GM12878 (cell line): ENCODE data around the gene PDCD6IP.

Source experiments
- CBX5 ChIP-seq: sonication (generic); IDR thresholded peaks from 2 replicates; pipeline ENCODE4 v1.6.1; 2016; ENCODE audit warnings: low read depth, moderate library complexity, mild to moderate bottlenecking, inconsistent platforms
- MTA2 ChIP-seq: fragments of 450-650 bp; IDR thresholded peaks from 2 replicates; pipeline ENCODE4 v1.6.1; 2016; ENCODE audit warnings: low read depth, mild to moderate bottlenecking, moderate library complexity
- PAX8 ChIP-seq: fragments of 450-650 bp; IDR thresholded peaks from 2 replicates; pipeline ENCODE4 v1.6.1; 2017; ENCODE audit warnings: mild to moderate bottlenecking, moderate library complexity
- SPI1 ChIP-seq: IDR thresholded peaks from 2 replicates; pipeline ENCODE4 v1.6.1; 2011; ENCODE audit warnings: low read depth, mild to moderate bottlenecking, low read length, moderate library complexity, borderline replicate concordance; ENCODE audit not compliant: insufficient read depth
- TF ChIP-seq, protein P1 (sequence below), 3 experiments: IDR thresholded peaks in 2 of 3; conservative IDR thresholded peaks in 1 of 3; 2 replicates each; pipeline ENCODE4 v1.5.1; 2011; ENCODE audit warnings: low read depth in 3 of 3, low read length in 3 of 3, mild to moderate bottlenecking in 3 of 3, control low read depth in 2 of 3, moderate library complexity in 2 of 3, inconsistent platforms in 1 of 3, mixed read lengths in 1 of 3; ENCODE audit not compliant: control insufficient read depth in 2 of 3, insufficient read depth in 1 of 3; ENCODE audit errors: extremely low read depth in 1 of 3
- TF ChIP-seq, protein P2 (sequence below): fragments of 450-650 bp; IDR thresholded peaks from 2 replicates; pipeline ENCODE4 v1.6.1; 2018; ENCODE audit warnings: mild to moderate bottlenecking, low read depth, moderate library complexity; ENCODE audit not compliant: partially characterized antibody

DNA sequence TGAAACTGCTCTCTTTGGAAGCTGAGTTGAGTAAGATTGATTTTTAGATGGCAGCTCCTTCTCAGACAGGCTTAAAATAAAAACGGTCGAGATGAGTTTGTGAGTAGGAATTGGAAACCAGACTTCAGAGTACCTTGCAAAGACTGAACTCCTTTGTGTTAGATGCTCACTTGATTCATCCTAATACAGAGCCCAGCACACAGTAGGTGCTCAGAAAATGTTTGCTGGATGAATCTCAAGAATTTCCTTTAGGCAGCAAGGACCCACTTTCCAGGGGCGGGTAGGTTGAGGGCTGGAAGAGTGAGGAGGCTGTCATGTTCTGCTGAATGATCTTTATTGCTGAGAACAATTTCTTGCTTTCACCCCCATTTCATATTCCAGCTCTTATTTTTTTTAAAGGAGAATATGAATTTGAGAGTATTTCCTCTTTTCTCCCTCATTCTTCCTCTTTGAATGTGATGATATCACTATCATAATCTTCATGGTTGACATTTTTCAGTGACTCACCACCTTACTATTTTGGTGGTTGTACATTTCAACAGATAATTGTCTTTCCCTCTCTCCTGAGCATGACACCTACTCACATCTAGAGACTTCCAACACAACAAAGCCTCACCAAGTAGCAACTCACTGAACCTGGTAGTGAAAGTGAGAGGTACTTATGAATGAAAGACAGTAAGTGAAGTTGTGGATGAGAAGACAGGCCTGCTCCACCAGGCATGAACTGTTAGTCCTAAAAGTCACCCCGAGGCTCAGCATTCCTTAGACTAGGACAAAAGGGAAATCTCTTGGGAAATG is 113.3 kb downstream of the PDCD6IP start:
- no peak for TF ChIP-seq PAX8
- TF ChIP-seq, protein P1, sequence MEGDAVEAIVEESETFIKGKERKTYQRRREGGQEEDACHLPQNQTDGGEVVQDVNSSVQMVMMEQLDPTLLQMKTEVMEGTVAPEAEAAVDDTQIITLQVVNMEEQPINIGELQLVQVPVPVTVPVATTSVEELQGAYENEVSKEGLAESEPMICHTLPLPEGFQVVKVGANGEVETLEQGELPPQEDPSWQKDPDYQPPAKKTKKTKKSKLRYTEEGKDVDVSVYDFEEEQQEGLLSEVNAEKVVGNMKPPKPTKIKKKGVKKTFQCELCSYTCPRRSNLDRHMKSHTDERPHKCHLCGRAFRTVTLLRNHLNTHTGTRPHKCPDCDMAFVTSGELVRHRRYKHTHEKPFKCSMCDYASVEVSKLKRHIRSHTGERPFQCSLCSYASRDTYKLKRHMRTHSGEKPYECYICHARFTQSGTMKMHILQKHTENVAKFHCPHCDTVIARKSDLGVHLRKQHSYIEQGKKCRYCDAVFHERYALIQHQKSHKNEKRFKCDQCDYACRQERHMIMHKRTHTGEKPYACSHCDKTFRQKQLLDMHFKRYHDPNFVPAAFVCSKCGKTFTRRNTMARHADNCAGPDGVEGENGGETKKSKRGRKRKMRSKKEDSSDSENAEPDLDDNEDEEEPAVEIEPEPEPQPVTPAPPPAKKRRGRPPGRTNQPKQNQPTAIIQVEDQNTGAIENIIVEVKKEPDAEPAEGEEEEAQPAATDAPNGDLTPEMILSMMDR (IDR thresholded peaks at IDR 0.05 in 2 of 3, conservative IDR thresholded peaks at IDR 0.05 in 1 of 3; ENCODE audit: control insufficient read depth in 2 of 3, extremely low read depth in 1 of 3, insufficient read depth in 1 of 3, low read depth in 3 of 3, low read length in 3 of 3), result no peak
- no peak for TF ChIP-seq SPI1
- TF ChIP-seq CBX5, result no peak
- TF ChIP-seq MTA2, result no peak
- TF ChIP-seq, protein P2, sequence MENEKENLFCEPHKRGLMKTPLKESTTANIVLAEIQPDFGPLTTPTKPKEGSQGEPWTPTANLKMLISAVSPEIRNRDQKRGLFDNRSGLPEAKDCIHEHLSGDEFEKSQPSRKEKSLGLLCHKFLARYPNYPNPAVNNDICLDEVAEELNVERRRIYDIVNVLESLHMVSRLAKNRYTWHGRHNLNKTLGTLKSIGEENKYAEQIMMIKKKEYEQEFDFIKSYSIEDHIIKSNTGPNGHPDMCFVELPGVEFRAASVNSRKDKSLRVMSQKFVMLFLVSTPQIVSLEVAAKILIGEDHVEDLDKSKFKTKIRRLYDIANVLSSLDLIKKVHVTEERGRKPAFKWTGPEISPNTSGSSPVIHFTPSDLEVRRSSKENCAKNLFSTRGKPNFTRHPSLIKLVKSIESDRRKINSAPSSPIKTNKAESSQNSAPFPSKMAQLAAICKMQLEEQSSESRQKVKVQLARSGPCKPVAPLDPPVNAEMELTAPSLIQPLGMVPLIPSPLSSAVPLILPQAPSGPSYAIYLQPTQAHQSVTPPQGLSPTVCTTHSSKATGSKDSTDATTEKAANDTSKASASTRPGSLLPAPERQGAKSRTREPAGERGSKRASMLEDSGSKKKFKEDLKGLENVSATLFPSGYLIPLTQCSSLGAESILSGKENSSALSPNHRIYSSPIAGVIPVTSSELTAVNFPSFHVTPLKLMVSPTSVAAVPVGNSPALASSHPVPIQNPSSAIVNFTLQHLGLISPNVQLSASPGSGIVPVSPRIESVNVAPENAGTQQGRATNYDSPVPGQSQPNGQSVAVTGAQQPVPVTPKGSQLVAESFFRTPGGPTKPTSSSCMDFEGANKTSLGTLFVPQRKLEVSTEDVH, result no peak
